ENCODE data around the gene NFXL1.

Gene NFXL1

DNA sequence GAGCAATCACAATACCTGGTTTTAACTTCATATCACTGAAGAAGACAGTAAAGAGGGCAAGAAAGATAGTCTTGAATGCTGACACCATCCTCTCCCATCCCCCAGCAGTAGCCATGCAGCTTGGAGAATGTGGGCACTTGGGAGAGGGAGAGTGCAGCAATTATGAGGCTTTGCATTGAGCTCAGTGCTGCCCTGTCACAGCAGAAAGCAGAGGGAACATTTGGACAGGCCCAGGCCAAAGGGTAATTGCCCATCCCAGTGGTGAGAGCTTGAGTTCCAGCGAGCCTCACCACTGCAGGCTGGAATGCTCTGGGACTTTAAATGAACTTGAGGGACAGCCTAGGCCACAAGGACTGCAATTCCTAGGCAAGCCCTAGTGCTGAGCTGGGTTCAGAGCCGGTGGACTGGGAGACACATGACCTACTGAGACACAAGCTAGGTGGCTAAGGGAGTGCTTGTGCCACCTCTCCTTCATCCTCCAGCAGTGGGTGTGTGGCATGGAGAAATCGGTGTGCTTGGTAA is 112.8 kb downstream of the NFXL1 start:
- TF ChIP-seq GABPA (IDR thresholded peaks at IDR 0.05; ENCODE audit: low read depth) (no peak), SPI1 (IDR thresholded peaks at IDR 0.05; ENCODE audit: borderline replicate concordance, low read depth) (no peak), POLR2AphosphoS5 (IDR thresholded peaks at IDR 0.05; ENCODE audit: low read depth) (no peak), REST (IDR thresholded peaks at IDR 0.05; ENCODE audit: insufficient replicate concordance, low read depth) (no peak)
- TF ChIP-seq, protein P1, sequence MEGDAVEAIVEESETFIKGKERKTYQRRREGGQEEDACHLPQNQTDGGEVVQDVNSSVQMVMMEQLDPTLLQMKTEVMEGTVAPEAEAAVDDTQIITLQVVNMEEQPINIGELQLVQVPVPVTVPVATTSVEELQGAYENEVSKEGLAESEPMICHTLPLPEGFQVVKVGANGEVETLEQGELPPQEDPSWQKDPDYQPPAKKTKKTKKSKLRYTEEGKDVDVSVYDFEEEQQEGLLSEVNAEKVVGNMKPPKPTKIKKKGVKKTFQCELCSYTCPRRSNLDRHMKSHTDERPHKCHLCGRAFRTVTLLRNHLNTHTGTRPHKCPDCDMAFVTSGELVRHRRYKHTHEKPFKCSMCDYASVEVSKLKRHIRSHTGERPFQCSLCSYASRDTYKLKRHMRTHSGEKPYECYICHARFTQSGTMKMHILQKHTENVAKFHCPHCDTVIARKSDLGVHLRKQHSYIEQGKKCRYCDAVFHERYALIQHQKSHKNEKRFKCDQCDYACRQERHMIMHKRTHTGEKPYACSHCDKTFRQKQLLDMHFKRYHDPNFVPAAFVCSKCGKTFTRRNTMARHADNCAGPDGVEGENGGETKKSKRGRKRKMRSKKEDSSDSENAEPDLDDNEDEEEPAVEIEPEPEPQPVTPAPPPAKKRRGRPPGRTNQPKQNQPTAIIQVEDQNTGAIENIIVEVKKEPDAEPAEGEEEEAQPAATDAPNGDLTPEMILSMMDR (IDR thresholded peaks at IDR 0.05; ENCODE audit: insufficient read depth, low read length), result no peak
- no peak for DNase-seq (ENCODE audit: low read depth in 1 of 2, low spot score in 1 of 2)
- no peaks in the 10 kb centered on the region for H3K27me3 ChIP-seq (ENCODE audit: insufficient read depth, poor library complexity, severe bottlenecking)
- no peak overlapping the region for H3K27ac ChIP-seq (replicated peaks)
- no peak overlapping the region for H3K4me3 ChIP-seq (replicated peaks; ENCODE audit: insufficient read depth, low read length)

GRCh38 chr4:47798165-47798564 is 116.2 kb downstream of the NFXL1 start:
- Histone ChIP-seq H3K27me3 (ENCODE audit: insufficient read depth, poor library complexity, severe bottlenecking) (no peaks in the 10 kb centered on the region), H3K4me3 (replicated peaks; ENCODE audit: insufficient read depth, low read length) (no peak overlapping the region), H3K27ac (replicated peaks) (no peak overlapping the region)
- TF ChIP-seq REST (IDR thresholded peaks at IDR 0.05; ENCODE audit: insufficient replicate concordance, low read depth) (no peak), POLR2AphosphoS5 (IDR thresholded peaks at IDR 0.05; ENCODE audit: low read depth) (no peak), SPI1 (IDR thresholded peaks at IDR 0.05; ENCODE audit: borderline replicate concordance, low read depth) (no peak), GABPA (IDR thresholded peaks at IDR 0.05; ENCODE audit: low read depth) (no peak)
- TF ChIP-seq, protein P1 (IDR thresholded peaks at IDR 0.05; ENCODE audit: insufficient read depth, low read length), result no peak
- no peak for DNase-seq (ENCODE audit: low read depth in 1 of 2, low spot score in 1 of 2)
